Right lung (tissue), 5 donors: Measurements from ENCODE around the gene PDIA3. TPM values are rescaled to one million over a fixed set of nuclear protein-coding genes. Genes with fewer than 3 reads are reported as not detected.
A peak's percentile ranks its signal among the peaks of the same experiment; 100 is the strongest.
"Not testable (repeated sequence)": the region's sequence is repeated elsewhere in the genome, so short reads cannot be mapped to it uniquely, and the experiment has no call there.

Experiments used
- DNase-seq, 2 donors: peaks; one replicate each; pipeline ENCODE4 v3.0.0-alpha.2; 2013
- polyA plus RNA-seq, 5 donors: library from polyadenylated mRNA; unstranded; fragments of 120-200 nt; gene quantifications; one replicate each; pipeline versions ENCODE4 v1.2.1 to v1.2.3, GENCODE V29; 2013; ENCODE audit warnings: inconsistent platforms in 1 of 5, low replicate concordance in 1 of 5; ENCODE audit not compliant: insufficient read length in 5 of 5, insufficient read depth in 1 of 5

PDIA3 gene
- polyA plus RNA-seq, 5 donors: 462 to 618 (median 488) TPM

GRCh38 chr15:43774062-43774461, 27.8 kb downstream of the PDIA3 start:
- DNase-seq: no peak

DNA sequence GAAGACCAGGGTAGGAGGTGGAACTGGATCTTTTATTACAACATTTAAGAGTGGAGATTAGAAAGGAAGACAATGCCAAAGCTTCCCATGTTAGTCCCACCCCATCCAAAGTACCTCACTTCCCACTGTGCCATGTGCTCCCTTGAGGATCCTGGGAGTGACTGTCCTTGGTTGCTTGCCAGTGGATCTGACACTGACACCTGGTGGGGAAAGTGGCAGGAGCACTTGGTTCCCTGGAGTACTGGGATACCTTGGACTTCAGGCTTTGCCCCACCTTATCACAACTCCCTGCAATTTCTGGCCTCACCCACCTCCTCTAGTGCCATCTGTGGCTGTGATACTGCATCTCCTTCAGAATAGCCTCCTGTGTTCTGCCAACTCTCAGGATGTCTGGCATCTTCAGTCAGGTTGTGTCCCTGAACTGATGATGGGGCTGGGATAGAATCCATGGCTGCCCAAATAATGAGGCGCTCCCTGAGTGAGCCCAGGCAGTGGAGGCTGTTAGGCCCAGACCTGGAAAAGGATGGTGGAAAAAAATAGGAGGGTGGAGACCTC, 29.2 kb downstream of the PDIA3 start:
- DNase-seq: no peak

- DNase-seq: no peak
These were observed 30.0 kb downstream of the PDIA3 start for GRCh38 chr15:43776101-43776717.

DNA sequence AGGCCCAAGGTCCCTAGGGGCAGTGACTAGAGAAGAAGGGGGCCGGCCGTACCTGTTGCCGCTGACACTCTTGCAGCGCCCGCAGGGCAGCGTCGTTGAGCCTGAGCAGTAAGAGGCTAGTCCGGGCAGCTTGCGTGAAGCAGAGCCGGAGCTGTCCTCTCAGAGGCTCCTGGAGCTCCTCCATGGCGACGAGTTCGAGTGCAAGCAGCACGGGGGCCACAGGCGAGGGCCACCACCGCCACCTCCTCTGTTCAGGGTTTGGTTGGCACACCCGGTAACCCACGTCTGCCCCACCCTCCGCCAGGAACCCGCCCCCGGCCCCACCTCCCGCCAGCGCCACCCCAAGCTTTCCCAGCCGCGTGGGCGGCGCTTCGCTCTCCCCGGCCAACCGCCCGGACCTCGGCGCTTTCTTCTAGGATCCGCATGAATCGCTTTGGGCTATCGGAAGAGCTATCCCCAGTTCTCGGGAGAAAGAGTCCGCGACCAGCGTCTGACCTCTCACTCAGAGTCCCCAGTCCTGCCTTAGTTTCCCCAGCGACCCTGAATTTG, 30.6 kb downstream of the PDIA3 start, which contains the start of gene ELL3:
Gene ELL3, minus strand, starts transcription at position 249 of the 549 bp plus-strand sequence. Its CDS starts 65 bp downstream, at position 184.
- peak in 1 of 2 donors; percentile 65 for DNase-seq

DNA sequence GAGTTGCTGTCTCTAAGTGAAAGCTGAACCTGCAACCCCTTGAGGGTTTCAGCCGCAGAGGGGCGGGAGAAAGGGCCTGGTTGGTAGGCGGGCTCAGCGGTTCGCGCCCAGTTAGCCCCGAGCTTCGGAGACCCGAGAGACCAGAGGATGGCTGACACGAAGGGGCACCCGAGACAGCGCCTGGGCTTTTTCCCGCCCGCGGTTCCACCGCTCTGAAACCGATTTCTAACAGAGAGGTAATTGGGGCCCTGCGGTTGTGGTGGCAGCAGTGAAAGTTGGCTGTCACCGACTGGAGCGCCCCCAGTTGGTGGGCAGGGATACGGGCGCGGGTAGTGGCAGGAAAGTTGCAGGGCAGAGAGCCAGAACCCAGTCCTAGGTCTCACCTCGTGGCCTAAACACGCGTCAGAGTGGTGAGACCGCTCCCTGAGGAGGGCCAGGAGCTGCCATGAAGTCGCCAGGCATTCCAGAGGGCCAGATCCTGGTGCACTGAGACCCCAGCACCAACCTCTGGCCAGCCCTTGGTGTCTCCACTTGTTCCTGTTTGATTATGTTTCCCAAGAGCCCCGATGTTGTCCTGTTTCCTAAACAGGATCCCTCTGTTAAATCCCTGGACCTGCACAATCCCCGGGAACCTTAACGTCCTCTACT, 31.2 kb downstream of the PDIA3 start:
- DNase-seq: peak; percentile 70 to 77

DNA sequence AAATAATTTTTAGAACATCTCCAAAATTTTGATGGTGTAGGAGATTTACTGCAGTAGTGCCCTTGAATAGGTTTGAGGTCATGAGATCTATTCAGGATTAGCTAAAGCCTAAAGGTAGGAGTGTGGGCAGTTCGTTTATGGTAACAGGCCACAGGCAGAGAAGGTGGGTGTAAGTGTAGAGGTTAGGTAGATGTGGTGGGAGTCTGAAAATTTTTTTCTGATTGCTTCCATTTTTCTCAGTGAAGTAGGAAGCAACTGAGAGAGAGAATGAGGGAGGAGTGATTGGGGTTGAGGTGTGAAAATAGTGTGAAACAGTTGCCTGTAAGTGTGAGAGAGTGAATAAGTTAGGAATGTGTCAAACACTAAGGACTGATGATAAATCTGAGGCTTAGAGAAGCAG, 32.8 kb downstream of the PDIA3 start:
- DNase-seq: no peak

GRCh38 chr15:43789409-43789808, 43.2 kb downstream of the PDIA3 start:
- DNase-seq: no peak

DNA sequence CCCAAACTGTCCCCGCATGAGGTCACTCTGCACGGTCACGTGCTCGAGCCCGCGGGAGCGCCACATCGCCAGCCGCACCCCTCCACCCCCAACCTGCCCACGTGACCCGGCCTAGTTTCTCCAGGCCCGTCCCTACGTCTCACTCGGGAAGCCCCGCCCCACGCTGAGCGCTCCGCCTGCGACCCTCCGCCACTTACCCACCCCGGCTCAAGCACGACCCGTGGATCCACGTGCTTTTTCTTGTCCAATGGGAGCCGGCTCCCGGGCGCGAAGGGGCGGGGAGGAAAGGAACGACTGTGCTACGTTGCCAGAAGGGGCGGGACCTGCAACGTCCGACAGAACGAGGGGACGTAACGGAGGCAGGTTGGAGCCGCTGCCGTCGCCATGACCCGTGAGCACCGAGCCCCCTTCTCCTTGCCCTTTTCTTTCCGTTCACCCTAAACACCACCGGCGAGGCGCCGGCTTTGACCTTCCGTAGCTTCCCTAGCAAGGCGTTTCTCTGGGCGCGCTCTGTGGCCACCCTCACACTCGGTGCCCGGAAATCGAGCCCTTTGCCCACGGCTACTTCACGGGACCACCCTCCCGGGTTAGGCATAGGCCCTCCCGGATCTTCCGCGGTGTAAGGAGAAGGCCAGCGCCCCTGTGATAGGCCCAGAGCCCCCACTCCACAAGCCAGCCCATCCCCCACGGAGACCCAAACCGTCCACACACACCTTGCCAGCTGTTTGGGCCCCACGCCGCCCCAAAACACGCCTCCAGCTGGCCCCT, 45.9 kb downstream of the PDIA3 start, which contains the start of gene SERF2:
Gene SERF2, plus strand, starts transcription at position 328 of the 768 bp plus-strand sequence. Its CDS starts 57 bp downstream, at position 385.
- peak; percentile 100 for DNase-seq

GRCh38 chr15:43792761-43793476, 46.7 kb downstream of the PDIA3 start:
- DNase-seq: peak in 1 of 2 donors; percentile 47

DNA sequence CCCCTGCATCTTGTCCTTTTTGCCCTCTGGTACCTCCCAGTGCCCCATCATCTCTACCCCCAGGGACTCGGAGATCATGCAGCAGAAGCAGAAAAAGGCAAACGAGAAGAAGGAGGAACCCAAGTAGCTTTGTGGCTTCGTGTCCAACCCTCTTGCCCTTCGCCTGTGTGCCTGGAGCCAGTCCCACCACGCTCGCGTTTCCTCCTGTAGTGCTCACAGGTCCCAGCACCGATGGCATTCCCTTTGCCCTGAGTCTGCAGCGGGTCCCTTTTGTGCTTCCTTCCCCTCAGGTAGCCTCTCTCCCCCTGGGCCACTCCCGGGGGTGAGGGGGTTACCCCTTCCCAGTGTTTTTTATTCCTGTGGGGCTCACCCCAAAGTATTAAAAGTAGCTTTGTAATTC, 47.4 kb downstream of the PDIA3 start:
- no peak for DNase-seq

DNA sequence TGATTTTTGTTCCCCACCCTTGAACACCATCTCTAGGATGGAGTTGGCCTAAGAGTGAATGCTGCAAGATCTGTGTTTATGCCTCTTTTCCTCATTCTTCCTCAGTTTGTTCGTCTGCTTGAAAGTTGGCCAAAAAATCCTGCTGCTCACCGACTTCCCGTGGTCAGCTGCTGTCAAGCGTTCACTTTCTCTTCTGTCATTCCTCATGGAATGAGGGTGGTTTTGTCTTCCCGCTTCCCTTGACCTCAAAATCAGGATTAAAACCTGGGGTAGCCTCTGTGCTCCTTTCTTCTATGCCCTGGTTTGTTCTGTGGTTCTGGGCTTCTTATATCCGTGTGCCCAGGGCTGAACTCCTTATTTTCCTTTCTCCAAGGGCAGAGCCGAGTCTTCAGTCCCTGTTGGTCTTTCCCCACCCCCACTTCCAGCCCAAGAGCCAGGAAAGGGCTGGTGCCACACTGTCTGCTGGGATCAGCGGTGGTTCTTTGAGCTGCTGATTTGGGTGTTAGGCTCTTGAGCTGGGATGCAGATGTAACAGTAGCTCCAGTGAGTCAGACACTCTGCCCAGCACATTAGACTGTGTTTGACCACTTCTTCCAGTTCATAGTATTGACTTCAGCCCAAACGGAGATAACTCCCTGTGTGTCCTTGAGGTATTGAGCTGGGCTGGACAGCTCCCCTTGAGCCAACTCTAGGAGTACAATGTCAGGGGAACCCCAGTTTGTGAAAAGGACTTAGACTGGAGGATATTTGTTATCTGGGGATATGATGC, 48.2 kb downstream of the PDIA3 start:
- no peak for DNase-seq

GRCh38 chr15:43795197-43795596, 49.0 kb downstream of the PDIA3 start:
- DNase-seq: no peak

GRCh38 chr15:43795997-43796396, 49.8 kb downstream of the PDIA3 start:
- DNase-seq: no peak

DNA sequence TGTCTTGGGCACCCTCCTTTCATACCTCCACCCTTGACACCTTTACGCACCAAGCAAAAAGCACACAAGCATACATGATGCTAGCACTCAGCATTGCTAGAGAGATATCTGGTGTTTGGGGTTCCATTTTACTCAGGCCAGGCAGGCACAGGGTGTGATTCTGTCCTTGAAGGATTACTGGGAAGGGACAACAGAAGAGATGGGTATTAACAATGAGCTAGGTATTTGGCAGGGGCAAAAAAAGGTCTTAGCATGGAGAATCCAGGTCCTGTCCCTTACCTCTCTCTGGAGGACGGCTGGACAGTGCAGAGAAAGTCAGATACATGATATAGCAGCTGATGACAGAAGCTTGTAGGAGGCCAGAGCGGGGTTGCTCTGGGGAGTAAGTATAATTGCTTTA, 50.3 kb downstream of the PDIA3 start:
- DNase-seq: no peak

- no peak for DNase-seq
These were observed 53.1 kb downstream of the PDIA3 start for GRCh38 chr15:43799209-43799944.

GRCh38 chr15:43799945-43800285, 53.7 kb downstream of the PDIA3 start, which contains the start of gene SERINC4:
Gene SERINC4, minus strand, starts transcription at chr15:43800220. Its CDS starts 234 bp downstream, at chr15:43799986.
- no peak for DNase-seq

DNA sequence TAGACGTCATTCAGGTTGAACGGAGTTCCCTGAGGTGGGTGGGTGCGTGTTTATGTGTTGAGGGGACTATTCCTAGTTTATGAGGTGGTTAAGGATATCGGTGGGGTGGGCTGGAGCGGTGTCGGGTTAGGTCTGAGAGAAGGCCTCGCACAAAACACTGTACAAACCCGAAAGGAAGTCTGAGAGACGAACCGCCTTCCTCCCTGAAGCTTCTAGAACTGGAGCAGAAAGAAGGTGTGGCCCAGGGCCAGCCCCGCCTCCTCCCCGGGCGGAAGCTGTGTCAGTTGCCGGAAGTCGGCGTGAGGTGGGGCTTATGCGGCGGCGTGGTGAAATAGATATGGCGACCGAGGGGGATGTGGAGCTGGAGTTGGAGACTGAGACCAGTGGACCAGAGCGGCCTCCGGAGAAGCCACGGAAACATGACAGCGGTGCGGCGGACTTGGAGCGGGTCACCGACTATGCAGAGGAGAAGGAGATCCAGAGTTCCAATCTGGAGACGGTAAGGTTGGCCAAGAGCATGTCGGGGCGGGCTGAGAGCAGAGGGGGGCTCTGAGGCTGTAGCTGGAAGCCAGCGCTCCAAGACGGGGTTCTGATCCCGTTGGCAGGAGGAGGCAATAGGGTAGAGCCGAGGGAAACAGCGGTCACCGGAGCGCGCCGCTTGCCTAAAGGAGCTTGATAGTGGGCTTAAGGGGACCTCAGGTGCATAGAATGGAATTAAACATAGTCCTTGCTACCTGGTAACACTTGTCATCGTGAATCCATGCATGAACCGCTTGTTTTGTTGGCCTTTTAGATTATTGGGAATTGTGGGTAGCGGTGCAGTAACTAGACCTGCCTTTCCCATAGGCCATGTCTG, 54.3 kb downstream of the PDIA3 start, which contains the start of gene HYPK:
Gene HYPK, plus strand, starts transcription at position 314 of the 856 bp plus-strand sequence. Its CDS starts 24 bp downstream, at position 338.
- DNase-seq: peak; percentile 85 to 90

DNA sequence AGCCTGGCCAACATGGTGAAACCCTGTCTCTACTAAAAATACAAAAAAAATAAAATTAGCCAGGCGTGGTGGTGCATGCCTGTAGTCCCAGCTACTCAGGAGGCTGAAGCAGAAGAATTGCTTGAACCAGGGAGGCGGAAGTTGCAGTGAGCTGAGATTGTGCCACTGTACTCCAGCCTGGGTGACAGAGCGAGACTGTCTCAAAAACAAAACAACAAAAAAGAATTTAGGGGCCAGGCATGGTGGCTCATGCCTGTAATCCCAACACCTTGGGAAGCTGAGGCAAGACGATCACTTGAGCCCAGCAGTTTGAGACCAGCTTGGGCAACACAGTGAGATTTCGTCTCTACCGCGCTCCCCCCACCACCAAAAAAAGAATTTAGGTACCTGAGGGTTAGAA, 56.4 kb downstream of the PDIA3 start:
- DNase-seq: not testable (repeated sequence)
